H1 (cell line): ENCODE measurements around the gene ZNF582. TPM values are rescaled to one million over a fixed set of nuclear protein-coding genes. Genes with fewer than 3 reads are reported as not detected.

Source experiments
- CHD2 ChIP-seq: IDR thresholded peaks from 2 replicates; pipeline ENCODE4 v1.6.1; 2012; ENCODE audit warnings: low read length, improper control_type of control experiment
- CHD7 ChIP-seq: fragments of 300-600 bp; sonication (generic); IDR thresholded peaks from 2 replicates; pipeline ENCODE4 v1.7.1; 2012; ENCODE audit warnings: low read length, moderate library complexity, mild to moderate bottlenecking, inconsistent platforms; ENCODE audit not compliant: insufficient replicate concordance
- E2F6 ChIP-seq: IDR thresholded peaks from 2 replicates; pipeline ENCODE4 v1.6.1; 2012; ENCODE audit warnings: inconsistent platforms
- GTF2F1 ChIP-seq: IDR thresholded peaks from 2 replicates; pipeline ENCODE4 v1.6.1; 2012; ENCODE audit warnings: low read depth, low read length, improper control_type of control experiment, borderline replicate concordance
- POLR2A ChIP-seq, 2 experiments: IDR thresholded peaks; 1 replicate in 1 of 2; 2 replicates in 1 of 2; pipeline ENCODE4 v1.6.1; 2011; ENCODE audit warnings: low read depth in 2 of 2, low read length in 2 of 2, mild to moderate bottlenecking in 2 of 2; ENCODE audit errors: control extremely low read depth in 1 of 2
- POU5F1 ChIP-seq: IDR thresholded peaks from 2 replicates; pipeline ENCODE4 v1.6.1; 2011; ENCODE audit warnings: low read depth, mild to moderate bottlenecking, low read length, moderate library complexity
- SP4 ChIP-seq: IDR thresholded peaks from 2 replicates; pipeline ENCODE4 v1.6.1; 2012; ENCODE audit warnings: low read length, inconsistent platforms
- SUZ12 ChIP-seq: fragments of 200-600 bp; sonication (generic); IDR thresholded peaks from 2 replicates; pipeline ENCODE4 v1.6.1; 2012; ENCODE audit warnings: mild to moderate bottlenecking, inconsistent platforms, low read length, moderate library complexity, mixed read lengths
- TBP ChIP-seq: IDR thresholded peaks from 2 replicates; pipeline ENCODE4 v1.6.1; 2011; ENCODE audit warnings: low read depth, low read length, improper control_type of control experiment
- TCF12 ChIP-seq: IDR thresholded peaks from 2 replicates; pipeline ENCODE4 v1.6.1; 2011; ENCODE audit warnings: low read depth, mild to moderate bottlenecking, low read length
- polyA plus RNA-seq, 7 experiments: library from polyadenylated mRNA; depleted of rRNA in 3 of 7; stranded (reverse) in 5 of 7; unstranded in 2 of 7; fragments of >200 nt in 5 of 7; fragments of 200-250 nt in 2 of 7; gene quantifications; 1 replicate in 5 of 7; 2 replicates in 1 of 7; 4 replicates in 1 of 7; pipeline versions ENCODE4 v1.2.1 to v1.2.3, GENCODE V29; 2011 to 2013; ENCODE audit warnings: missing spikeins in 2 of 7, mixed read lengths in 2 of 7
- total RNA-seq: library from RNA; stranded (reverse); fragmentation: NEBNext Ultra II Directional; extraction: Animal tissue kit (Norgen Biotek cat#: 25700); gene quantifications from 2 replicates; pipeline ENCODE4 v1.2.1, GENCODE V29; 2021

ZNF582 gene
- total and polyA plus RNA-seq, 2 of the 8 experiments (the other 6 are each of a cell fraction or from before 2014, with no cell fraction given) = 3.8 to 5.8 TPM

DNA sequence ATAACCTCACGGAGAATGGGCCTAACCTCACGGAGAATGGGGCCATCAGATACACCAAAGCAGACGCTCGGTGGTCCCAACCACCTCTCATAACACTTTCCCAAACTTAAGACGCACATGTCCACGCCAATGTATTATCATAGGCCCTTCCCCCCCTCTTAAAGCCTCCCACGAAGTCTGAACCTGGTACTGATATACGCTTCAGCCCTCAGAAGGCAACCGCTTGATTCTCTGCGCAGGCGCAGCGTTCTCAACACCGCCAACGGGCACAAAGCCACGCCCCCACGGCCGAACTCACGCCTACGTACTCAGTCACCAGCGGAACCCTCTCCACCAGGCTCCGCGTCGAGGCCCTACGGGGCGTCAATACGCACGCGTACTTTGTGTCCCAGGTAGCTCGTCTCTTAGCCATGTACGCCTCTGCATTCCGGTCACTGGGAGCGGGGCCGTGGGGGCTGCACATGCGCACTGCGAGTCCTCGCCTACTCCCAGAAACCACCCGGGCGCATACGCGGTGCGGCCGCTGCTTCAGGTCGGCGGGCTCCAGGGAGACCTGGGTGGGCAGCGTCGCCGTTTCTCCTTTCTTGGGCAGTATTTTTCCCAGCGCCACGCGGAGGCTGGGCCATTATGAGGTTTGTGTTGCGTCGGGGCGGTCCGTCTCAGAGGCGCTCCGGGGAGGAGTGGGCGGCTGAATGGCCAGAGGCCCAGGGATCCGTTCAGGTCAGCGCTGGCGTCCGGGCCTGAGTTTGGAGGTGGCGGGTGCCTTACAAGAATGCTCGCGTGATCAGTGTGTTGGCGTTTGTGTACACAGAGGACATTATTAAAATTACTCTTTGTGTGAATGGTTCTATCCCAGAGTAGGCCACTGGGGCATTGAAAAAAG lies 25.3 kb downstream of the ZNF582 start (continued):
- no peak for TF ChIP-seq SUZ12
- peak; percentile 67 for TF ChIP-seq E2F6
- no peak for TF ChIP-seq SP4
- TF ChIP-seq TBP = peak; percentile 47; the same call in 1 of the 2 replicates
- no peak for TF ChIP-seq POU5F1
- TF ChIP-seq POLR2A (IDR thresholded peaks at IDR 0.05; ENCODE audit: control extremely low read depth in 1 of 2, low read depth in 2 of 2, low read length in 2 of 2) = peak; percentile 75 to 83
- 0 out of 2 replicates have a peak, but pooled peaks have one; percentile 17 for TF ChIP-seq GTF2F1
- 0 out of 2 replicates have a peak, but pooled peaks have one; percentile 31 for TF ChIP-seq TCF12
- peak; percentile 3; the same call in 1 of the 2 replicates for TF ChIP-seq CHD2
- no peak for TF ChIP-seq CHD7
